ENCODE results near the gene SFTPD.
"Not testable (repeated sequence)": the region's sequence is repeated elsewhere in the genome, so short reads cannot be mapped to it uniquely, and the experiment has no call there.

Gene SFTPD

DNA sequence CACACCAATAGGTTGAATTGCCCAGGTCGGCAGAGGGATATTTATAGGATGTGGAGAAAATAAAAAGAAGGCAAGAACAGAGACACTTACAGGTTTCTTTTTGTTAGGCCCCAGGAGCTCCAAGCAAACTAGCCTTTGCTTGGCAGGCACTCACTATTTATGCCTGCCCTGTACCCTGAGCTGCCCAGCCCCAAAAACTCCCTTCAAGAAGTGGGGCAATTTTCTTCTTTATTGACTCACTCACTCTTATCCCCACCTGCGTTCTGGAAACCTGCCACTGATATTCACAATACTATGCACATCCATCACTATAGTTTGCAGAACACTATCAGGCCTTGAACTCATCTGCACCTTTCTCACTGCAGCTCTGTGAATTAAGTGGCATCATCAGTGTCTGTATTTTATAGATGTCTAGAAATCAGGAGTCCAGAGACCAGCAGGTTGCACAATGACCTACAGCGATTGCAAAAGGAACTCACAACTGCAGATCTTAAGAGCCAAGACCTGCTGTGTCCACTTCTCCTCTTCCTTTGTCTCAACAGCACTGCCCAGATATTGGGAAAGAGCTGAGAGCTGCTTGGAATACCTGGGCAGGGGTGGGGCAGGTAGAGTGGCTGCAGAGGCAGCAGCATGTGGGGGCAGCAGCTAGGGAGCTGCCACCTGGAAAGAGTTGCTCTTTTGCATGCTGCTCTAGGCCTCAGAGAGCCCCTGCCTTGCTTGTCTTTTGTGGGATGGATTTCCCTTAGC lies at the start of gene SFTPD:
Gene SFTPD (minus strand): TSS at position 130 of the 747 bp plus-strand sequence. CDS start 2,446 bp downstream, outside the sequence.
- no peak for DNase-seq

DNA sequence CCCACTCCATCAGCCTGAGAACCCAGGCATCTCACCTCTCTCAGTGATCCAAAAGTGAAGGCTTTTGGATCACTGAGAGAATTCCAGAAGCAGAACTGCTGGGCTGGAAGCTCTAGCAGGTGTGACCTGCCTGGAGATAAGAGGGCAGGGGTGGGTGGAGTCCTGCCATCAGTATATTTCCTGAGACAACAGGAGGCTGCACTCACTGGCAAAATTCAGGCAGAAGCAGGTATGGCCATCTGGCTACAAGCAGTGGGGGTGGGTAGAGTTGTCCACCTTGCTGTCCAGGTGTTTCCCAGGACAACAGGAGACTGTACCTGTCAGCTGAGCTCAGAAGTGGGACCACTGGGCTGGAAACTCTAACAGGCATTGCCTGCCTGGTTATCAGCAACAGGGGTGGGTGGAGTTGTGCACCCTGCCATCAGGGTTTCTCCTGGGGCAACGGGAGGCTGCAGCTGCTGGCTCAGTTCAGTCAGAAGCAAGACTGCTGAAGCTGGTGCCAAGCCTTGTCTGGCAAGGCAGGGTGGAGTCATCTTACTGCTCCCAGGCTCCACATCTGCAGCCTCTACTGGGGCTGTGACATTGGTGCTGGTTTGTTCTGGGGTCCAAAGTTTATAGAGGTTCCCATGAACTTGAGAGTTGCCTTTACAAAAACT lies 47.2 kb upstream of the SFTPD start:
- DNase-seq, result no peak

DNA sequence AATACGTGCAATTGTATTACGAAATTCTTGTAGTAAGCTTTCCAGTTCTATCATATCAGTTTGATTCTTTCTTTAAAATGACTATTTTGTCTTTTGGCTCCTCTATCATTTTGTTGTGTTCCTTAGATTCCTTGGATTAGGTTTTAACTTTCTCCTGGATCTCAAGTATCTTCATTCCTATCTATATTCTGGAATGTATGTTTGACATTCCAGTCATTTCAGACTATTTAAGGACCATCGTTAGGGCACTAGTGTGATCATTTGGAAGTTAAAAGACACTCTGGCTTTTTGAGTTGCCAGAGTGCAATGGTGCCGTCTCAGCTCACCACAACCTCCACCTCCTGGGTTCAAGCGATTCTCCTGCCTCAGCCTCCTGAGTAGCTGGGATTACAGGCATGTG lies 45.7 kb upstream of the SFTPD start:
- no peak for DNase-seq

DNA sequence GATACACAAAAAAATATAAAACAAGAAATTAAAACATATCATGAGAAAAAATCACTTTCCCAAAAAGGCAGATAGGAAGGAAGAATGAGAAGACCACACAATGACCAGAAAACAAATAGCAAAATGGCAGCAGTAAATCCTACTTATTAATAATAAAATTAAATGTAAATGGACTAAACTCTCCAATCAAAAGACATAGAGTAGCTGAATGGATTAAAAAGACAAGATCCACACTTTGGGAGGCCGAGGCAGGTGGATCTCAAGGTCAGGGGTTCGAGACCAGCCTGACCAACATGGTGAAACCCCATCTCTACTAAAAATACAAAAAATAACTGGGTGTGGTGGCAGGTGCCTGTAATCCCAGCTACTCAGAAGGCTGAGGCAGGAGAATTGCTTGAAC lies 39.3 kb upstream of the SFTPD start:
- not testable (repeated sequence) for DNase-seq

DNA sequence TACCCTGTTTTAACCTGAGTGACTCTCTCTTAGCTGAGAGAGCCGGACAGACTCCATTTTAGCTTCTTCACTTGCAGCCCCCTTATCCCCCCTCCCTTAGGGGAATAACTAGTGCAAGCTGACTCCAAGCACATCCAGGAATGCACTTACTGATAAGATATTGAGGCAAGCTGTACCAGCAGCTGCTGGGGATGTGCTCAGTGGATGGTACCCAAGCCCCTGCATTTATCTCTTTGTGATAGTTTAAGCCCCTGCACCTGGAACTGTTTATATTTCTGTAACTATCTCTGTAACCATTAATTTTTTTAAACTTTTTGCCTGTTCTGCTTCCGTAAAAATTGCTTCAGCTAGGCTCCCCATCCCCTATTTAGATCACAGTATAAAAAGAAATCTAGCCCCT lies 37.8 kb upstream of the SFTPD start:
- not testable (repeated sequence) for DNase-seq

DNA sequence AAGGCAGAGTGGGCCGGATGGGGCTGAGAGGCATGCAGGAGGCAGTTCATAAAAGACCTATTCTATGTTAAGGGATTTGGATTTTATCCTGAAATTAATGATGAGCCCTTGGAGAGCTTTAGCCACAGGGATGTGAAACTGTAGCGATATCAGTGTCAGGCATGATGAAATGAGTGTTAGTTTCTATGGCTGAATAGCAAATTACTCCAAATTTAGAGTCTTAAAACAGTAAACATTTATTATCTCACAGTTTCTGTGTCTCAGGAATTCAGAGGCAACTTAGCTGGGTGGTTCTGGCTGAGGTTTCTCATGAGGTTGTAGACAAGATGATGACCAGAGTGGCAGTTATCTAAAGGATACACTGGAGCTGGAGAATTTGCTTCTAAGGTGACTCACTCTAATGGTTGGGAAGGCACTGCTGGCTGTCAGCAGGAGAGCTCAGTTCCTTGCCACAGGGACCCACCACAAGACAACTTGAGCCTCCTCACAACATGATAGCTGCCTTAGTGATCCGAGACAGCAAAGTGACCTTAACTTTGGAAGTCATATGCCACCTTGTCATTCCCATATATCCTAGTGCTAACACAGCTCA lies 36.7 kb upstream of the SFTPD start:
- no peak for DNase-seq

DNA sequence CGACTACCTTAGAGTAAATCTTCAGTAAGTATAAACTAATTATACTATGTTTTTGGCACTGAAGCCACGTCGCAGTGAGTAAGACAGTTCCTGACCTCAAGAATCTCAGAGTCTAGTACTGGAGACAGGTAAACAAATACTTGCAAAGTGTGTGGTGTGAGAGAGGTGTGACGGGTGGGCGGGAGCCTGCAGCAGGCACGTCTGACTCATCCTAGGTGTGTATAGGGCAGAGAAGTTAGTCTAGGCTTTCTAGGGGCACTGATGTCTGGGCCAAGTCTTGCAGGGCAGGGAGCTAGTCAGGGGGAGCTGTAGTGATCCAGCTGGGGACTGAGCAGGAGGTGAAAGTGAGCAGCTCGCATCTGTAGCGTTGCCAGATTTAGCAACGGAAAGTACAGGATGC lies 35.9 kb upstream of the SFTPD start:
- DNase-seq, result no peak

DNA sequence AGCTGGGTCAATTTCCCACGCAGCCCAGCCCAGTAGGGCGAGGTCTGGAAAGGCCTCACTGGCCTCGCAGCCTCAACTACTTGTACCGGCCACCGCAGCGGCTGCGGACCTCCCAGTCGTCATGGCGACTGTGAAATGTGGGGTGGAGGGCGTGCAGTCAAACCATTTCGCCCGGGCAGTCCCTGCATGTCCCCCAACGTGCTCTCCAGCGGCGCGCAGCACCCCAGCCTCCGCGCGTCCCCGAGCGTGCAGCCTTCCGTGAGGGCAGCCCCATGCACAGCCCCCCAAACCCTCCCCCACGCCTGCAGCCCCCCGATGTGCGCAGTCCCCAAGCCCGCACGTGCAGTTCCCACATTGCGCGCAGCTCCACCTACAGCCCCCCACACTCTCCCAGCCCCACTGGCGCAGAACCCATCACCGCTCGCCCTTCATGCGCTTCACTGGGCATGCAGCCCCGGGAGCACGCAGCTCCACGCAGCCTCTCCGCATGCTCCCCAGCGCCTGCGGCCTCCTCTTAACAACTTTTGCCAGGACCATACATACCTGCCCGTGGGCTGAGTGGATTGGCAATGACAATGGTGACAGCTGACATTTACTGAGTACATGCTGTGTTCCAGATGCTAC lies 34.5 kb upstream of the SFTPD start:
- DNase-seq, result no peak

DNA sequence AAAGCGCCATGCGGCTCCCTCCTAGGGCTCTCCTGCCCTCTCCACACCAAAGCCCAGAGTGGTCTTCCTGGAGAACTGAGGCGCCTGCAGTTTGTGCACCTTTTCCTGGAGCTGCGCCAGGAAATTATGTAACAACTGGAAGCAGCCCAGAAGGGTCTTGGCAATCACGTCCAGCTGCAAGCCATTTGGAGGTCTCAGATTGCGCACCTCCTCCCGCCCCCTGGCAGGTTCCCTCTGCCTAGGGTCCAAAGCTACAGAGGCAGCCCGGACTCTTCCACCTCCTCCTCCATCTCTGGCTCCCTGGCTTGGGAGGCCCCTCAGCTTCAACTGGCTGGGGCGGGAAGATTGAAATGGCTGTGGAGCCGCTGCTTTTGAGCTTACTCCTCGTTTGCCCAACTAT lies 34.0 kb upstream of the SFTPD start:
- no peak for DNase-seq

DNA sequence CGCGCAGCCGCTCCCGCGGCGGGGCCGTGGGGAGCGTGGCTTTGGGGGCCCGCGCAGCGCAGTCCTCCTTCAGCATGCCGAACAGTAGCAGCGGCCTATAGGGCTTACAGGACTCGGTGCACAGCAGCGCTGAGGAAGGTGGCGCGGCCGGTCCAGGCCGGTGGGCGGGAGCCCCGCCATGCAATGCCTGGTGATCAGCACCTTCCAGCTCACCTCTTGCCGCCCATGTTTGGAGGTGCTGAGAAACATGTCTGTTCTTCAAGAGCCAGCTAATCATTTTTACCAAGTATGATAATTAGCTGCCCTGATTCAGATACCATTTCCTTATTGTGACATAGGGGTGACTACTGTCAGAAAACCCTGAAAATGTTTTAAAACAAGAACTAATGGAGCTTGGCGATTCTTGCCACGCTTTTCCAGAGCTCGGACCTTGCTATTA lies 33.5 kb upstream of the SFTPD start:
- DNase-seq, result peak; percentile 11

DNA sequence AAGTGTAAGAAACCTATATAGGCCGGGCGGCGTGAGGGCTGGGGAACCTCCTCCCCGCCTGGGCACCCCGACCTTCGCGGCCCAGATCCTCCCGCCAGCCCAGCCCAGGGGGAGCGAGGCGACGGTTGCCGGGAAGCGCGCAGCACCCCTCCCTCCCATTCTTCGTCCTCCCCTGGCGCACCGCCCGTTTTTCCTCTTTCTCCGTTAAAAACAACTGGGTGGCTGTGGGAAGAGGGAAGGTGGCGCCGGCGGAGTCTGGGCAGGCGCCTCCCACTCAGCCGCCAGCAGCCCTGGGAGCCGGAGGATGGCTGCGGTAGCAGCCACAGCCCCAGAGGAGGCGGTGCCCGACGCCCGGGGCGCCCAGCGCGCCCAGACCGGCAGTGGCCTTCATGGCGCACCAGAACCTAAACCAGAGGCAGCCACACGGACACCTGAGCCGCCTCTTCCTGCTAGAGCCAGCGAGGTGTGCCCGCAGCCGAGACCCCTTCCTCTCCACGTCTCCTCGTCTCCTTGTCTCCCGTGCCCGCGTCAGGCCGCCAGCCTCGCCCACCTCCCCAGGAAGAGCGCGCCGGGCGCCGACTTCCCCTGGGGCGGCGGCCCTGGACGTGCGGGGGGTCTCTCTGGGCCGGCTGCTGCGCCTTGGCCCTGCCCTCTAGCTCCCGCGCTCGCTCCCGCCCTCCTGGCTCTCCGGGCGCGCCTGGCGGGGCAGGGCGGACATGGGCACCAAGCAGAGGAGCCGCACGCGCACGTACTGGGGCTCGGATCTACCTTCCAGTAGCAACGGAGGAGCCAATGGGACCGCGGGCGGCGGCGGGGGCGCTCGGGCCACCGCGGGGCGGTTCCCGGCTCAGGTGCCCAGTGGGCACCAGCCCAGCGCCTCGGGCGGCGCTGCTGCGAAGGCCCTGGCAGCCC lies 32.8 kb upstream of the SFTPD start:
- peak; percentile 43 for DNase-seq

DNA sequence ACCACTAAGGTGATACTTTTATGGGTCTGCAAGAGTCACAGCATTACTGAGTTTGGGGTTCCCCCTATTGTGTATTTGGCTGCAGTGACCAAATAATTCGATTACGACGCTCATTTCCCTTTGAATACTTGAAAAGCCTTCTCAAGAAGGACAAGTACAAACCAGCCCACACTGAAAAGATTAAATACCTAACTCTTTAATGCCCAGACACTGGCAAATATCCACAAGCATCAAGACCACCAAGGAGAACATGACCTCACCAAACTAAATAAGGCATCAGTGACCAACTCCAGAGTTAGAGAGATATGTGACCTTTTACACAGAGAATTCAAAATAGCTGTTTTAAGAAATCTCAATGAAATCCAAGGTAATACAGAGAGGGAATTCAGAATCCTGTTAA lies 31.8 kb upstream of the SFTPD start:
- no peak for DNase-seq

DNA sequence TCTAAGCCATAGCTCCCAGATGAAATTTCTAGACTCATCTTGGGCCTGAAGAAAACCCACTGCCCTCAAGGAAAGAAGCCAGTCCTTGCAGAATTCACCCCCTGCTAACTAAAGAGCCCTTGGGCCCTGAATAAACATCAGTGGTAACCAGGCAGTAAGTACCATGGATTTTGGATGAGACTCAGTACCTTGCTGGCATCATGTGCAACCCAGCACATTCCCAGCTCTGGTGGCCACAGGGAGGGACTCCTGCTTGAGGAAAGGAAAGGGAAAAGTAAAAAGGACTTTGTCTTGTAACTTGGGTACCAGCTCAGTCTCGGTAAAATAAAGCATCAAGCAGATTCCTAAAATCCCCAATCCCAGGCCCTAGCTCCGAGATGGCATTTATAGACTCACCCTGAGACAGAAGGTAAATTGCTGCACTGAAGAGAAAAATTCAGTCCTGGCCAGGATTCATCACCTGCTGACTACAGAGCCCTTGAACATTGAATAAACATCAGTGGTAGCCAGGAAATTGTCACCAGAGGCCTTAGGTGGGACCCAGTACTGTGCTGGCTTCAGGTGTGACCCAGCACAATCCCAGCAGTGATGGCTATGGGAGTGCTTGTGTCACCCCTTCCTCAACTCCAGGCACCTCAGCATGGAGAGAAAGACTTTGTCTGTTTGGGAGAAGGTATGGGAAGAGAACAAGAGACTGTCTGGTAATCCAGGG lies 31.2 kb upstream of the SFTPD start:
- DNase-seq, result no peak

DNA sequence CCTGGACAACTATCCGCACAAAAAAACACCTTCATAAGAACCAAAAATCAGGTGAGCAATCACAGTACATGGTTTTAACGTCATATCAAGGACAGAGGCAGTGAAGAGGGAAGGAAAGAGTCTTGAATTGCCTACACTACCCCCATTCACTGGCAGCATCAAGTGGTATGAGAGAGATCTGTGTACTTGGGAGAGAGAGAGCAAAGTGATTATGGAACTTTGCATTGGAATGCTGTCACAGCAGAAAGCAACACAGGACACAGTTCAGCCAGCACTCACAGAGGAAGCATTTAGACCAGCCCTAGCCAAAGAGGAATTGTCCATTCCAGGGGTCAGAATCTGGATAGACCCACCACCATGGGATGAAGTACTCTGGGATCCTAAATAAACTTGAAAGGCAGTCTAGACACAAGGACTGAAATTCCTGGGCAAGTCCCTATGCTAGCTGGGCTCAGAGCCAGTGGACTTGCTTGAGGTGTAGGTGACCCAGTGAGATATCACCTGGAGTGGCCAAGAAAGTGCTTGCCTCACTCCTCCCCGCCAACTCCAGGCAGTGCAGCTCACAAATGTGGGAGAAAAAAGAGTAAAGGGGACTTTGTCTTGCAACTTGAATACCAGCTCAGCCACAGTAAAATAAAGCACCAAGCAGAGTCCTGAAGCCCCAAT lies 30.5 kb upstream of the SFTPD start:
- DNase-seq, result no peak

DNA sequence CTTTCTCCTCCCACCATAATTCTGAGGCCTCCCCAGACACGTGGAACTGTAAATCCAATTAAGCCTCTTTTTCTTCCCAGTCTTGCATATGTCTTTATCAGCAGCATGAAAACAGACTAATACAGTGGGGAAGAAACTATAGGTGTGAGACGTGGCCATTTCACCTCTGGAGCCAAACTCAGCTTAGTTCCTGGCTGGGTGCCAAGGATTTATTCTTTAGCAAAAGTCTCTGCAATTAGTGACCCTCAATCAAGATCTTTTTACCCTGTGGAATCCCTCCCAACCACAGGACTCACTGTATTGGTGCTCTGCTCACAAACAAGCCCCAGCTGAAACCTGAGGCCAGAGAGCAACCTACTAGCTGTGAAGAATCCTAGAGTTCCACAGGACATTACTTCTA lies 28.1 kb upstream of the SFTPD start:
- DNase-seq, result no peak

DNA sequence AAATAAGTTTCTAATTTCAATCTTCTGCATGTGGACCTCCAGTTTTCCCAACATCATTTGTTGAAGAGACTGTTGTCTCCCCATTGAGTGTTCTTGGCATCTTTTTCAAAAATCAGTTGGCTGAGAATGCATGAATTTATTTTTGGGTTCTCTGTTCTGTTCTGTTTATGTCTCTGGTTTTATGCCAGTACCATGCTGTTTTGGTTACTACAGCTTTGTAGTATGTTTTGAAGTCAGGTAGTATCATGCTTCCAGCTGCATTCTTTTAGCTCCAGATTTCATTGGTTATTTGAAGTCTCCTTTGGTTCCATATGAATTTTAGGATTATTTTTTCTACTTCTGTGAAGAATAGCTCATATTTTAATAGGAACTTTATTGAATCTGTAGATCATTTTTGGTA lies 21.2 kb upstream of the SFTPD start:
- no peak for DNase-seq

DNA sequence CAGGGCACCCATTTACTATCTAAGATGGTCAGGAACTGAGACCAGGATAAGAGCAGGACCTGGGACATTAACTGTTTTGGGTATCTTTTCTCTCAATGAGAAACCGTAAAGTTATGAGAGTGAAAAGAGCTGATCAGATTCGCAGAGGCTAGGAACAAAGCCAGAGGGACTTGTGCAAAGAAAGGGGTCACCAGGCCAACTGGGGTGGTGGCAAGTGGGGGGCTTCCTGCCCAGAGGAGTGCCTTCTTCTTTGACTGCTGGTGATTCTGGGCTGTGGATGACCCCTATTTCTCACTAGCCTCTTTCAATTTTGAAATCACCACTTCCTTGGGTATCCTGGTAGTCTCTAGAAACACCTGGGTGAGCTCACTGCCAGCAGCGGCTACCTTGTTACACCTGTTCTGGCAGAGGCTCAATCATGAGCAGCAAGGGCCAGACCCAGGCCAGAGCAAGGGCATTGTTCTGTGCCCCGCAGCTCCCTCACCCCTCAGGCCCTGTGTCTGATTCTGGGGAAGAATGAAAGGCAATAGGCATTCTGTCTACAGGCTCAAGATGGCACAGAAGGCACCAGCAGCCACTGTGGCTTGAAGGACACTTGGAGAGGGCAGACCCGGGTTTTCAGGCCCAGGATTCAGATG lies 999 bp downstream of the SFTPD start:
- no peak for DNase-seq

DNA sequence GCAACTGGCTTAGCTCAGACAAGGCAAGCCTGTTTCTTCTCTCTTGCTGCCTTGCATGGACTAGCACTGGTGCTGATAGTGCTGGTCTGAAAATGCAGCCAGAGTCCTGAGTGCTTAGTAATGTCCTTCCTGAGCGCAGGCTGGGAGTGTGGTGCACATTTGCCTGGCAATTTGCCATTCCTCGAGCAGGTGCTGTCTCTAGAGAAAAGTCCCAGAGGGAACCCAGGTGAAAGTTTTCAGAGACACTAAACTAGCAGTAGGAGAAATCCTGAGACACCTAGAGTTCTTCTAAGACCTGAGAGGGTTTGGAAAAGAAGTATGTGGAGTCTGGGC lies 1.9 kb downstream of the SFTPD start:
- DNase-seq, result no peak

DNA sequence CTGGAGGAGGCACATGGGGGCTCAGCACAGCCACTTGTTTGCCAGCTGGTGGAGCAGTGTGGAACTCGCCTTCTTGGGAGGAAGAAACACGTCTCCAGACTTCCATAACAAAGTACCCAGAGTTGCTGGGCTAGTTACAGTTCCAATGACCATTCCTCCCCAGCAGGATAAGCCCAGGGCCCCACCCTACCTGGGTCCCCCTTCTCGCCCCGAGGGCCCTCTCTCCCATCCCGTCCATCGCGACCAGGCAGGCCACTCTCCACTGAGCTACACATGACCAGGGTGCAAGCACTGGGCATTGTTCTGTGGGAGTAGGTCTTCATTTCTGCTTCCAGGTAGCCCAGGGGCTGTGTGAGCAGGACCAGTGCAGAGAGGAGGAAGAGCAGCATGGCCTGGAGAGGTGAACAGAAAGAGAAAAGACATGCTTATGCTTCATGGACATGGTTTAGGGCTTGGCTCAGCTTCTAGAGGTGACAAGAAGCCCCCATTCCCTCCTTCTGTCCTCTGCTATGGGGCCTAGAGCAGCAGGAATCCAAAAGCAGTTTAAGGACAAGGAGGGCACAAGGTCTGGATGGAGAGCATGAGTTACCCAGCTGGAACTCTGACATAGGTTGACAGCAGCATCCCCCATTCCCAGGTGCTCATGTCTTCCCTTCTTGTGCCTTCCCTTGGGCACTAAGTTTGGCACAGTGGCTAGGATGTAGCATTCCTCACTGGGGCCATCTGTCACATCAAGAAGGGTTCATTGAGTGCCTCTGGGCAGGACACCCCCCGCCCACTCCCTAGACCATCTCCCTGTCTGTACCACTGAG lies 2.4 kb downstream of the SFTPD start:
- no peak for DNase-seq
